ENCODE results near the gene LMF1. TPM values are rescaled to one million over a fixed set of nuclear protein-coding genes. Genes with fewer than 3 reads are reported as not detected.

Gene LMF1
- total and polyA plus RNA-seq, 12 donors: 5.1 to 15.4 (median 7.6) TPM

DNA sequence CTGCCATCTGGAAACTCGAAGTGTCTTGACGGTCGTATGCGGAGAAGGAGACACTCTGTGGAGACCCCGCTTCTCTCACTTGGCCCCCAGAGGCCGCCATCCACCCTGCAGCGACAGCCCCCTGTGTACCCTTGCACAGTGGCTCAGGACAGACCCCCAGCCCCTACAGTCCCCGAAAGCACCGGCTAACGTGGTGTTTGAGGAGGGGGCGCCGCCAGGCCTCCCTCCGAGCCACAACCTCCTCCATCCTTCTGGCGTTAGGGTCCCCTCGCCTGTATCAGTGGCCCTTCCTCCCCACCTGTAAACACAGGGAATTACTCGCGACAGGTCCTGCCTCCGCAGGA is 73.6 kb downstream of the LMF1 start:
- intact Hi-C loops (cut with DNase I): loop anchor here in 2 of 10 donors (10.0 kb wide), 2 partner anchors 58 to 108 kb away; no protein-coding TSS in a partner anchor
- Histone ChIP-seq H3K36me3 (peaks cover 0 to 7% (median 0%) of the 10 kb centered on the region in 9 donors), H3K4me3 (no peak overlapping the region), H3K27ac (no peak overlapping the region), H3K27me3 (no peaks in the 10 kb centered on the region), H3K4me1 (no peaks in the 10 kb centered on the region), H3K9me3 (no peaks in the 10 kb centered on the region)
- DNase-seq: no peak
- TF ChIP-seq, protein P1, sequence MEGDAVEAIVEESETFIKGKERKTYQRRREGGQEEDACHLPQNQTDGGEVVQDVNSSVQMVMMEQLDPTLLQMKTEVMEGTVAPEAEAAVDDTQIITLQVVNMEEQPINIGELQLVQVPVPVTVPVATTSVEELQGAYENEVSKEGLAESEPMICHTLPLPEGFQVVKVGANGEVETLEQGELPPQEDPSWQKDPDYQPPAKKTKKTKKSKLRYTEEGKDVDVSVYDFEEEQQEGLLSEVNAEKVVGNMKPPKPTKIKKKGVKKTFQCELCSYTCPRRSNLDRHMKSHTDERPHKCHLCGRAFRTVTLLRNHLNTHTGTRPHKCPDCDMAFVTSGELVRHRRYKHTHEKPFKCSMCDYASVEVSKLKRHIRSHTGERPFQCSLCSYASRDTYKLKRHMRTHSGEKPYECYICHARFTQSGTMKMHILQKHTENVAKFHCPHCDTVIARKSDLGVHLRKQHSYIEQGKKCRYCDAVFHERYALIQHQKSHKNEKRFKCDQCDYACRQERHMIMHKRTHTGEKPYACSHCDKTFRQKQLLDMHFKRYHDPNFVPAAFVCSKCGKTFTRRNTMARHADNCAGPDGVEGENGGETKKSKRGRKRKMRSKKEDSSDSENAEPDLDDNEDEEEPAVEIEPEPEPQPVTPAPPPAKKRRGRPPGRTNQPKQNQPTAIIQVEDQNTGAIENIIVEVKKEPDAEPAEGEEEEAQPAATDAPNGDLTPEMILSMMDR (IDR thresholded peaks at IDR 0.05): no peak
- no peak for ATAC-seq
- WGBS, 2 donors: 86 to 88% methylated on average over 18 of the region's 18 CpGs

DNA sequence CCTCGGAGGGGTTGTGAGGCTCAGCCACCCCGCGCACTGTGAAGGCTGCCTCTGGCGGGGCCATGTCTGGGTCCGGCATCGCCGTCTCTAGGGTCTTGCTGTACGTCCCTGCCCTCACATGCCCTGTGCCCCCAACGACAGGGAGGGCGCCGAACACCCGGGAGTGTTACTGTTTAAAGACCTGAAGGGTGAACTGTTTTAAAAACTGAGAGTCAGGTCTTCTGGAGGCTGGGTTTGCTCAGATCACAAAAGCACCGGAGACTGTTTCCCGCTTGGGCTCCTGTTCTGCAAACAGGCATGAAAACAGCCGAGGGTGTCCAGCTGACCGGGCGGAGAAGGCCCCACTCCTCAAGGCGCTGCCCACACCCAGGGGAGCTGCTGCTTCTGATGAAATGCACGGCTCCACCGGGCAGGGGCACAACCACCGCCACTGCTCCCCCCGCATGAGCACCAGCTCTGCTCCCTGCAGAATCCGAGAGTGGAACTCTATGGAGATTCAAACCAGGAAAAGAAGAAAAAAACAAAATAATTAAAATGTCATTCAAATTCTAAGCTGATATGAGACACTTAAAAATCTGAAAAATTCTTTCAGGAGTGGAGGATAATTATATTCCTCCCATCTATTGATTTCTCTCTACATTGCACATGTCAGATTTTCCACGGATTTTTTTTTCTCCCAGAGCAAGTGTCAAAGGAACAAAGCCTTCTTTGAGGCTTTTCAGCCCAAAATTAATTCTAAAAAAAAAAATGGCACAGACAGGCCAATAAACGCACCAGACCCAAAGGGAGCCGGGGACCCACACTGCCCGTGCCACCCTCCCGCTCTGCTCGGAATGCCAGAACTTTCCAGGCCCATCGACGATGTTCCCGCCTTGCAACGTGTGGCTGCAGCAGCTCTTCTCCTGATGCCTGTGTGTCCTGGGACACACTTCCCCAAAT is 74.3 kb downstream of the LMF1 start:
- Histone ChIP-seq H3K9me3 (no peaks in the 10 kb centered on the region), H3K4me3 (no peak overlapping the region), H3K4me1 (no peaks in the 10 kb centered on the region), H3K36me3 (peaks cover 0 to 9% (median 0%) of the 10 kb centered on the region in 9 donors), H3K27ac (no peak overlapping the region), H3K27me3 (no peaks in the 10 kb centered on the region)
- intact Hi-C loops (cut with DNase I): loop anchor here in 2 of 10 donors (10.0 kb wide), 2 partner anchors 58 to 108 kb away; no protein-coding TSS in a partner anchor
- DNase-seq: no peak
- WGBS, 2 donors: 88 to 91% methylated on average over 33 of the region's 33 CpGs
- ATAC-seq: no peak
- TF ChIP-seq, protein P1 (IDR thresholded peaks at IDR 0.05): no peak

DNA sequence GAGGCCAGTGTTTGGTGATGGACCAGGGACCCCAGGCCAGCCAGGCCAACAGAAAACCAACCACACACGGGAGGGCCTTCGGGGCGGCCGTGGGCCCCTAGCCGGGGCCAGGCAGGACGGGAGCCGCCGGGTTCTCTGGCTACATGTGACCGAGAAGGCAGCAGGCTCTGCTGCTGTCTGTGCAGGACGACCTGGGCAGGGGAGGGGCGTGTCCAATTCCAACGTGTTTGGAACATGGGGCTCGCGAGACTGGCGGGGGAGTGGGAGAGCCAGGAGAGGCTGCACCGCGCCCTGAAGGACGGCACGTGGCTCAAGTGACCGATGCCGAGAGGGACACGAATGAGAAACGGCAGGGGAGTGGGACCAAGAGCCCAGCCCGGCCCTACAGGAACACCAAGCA is 75.4 kb downstream of the LMF1 start:
- WGBS, 2 donors: 89% methylated on average over 23 to 24 of the region's 24 CpGs
- Histone ChIP-seq H3K9me3 (no peaks in the 10 kb centered on the region), H3K36me3 (peaks cover 0 to 9% (median 0%) of the 10 kb centered on the region in 9 donors), H3K4me3 (no peak overlapping the region), H3K27ac (no peak overlapping the region), H3K4me1 (peaks cover 0 to 6% (median 5%) of the 10 kb centered on the region in 9 donors), H3K27me3 (no peaks in the 10 kb centered on the region)
- DNase-seq (no peak), ATAC-seq (no peak)
- intact Hi-C loops (cut with DNase I): loop anchor here in 2 of 10 donors (10.0 kb wide), 2 partner anchors 59 to 109 kb away; no protein-coding TSS in a partner anchor
- TF ChIP-seq, protein P1 (IDR thresholded peaks at IDR 0.05): no peak

DNA sequence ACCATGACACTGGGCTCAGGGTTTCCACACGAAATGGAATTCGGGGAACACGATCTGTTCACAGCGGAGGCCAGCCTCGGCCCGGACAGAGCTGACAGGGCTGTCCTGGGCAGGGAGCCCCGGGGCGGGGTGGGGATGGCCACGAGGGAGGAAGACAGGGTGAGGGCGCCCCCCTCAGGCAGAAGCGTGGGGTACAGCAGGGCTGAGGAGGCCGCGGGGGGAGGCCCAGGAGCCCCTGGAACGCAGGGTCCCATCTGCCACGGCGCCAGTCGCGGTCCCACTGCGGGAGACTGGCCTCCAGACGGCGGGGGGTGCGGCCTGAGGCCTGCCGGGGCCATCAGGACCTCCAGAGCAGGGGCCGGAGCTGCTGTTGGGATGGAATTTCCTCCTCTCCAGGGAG is 75.9 kb downstream of the LMF1 start:
- Histone ChIP-seq H3K4me3 (no peak overlapping the region), H3K9me3 (no peaks in the 10 kb centered on the region), H3K27me3 (no peaks in the 10 kb centered on the region), H3K27ac (no peak overlapping the region), H3K4me1 (peaks cover 0 to 11% (median 8%) of the 10 kb centered on the region in 9 donors), H3K36me3 (peaks cover 0 to 9% (median 0%) of the 10 kb centered on the region in 9 donors)
- DNase-seq: no peak
- intact Hi-C loops (cut with DNase I): loop anchor here in 2 of 10 donors (10.0 kb wide), 2 partner anchors 60 to 110 kb away; no protein-coding TSS in a partner anchor
- TF ChIP-seq, protein P1 (IDR thresholded peaks at IDR 0.05): peak in 1 of 9 donors; percentile 8
- WGBS, 2 donors: 90 to 92% methylated on average over 23 to 24 of the region's 24 CpGs
- ATAC-seq: no peak

All from heart right ventricle (tissue), 16 donors.